SU-DHL-6 (cell line): ENCODE results near the gene KRT9.

Source experiments
- H2AFZ ChIP-seq: fragments of 200-600 bp; sonication (generic); 2 replicates; pipeline ENCODE4 v1.6.1; 2014; ENCODE audit warnings: low read depth, mild to moderate bottlenecking, moderate library complexity, mixed read lengths, antibody characterized with exemption, low read length; ENCODE audit not compliant: severe bottlenecking
- H3F3A ChIP-seq: fragments of 200-600 bp; shearing (Covaris generic); 2 replicates; pipeline ENCODE4 v1.6.0; 2016; ENCODE audit warnings: antibody characterized with exemption, mild to moderate bottlenecking; ENCODE audit not compliant: insufficient read depth
- H3K27ac ChIP-seq: fragments of 200-600 bp; sonication (generic); 2 replicates; pipeline ENCODE4 v1.5.1; 2016; ENCODE audit warnings: low read depth, mild to moderate bottlenecking, low read length, moderate library complexity, mixed read lengths
- H3K27me3 ChIP-seq: fragments of 200-600 bp; sonication (generic), shearing (Covaris generic); 2 replicates; pipeline ENCODE4 v1.6.0; 2014; ENCODE audit warnings: mild to moderate bottlenecking, low read length
- H3K36me3 ChIP-seq: fragments of 200-600 bp; sonication (generic); 2 replicates; pipeline ENCODE4 v1.6.1; 2014; ENCODE audit warnings: mild to moderate bottlenecking, low read length, mixed read lengths
- H3K4me2 ChIP-seq: fragments of 300-600, 200-600 bp; shearing (Covaris generic), sonication (generic); 2 replicates; pipeline ENCODE4 v1.6.0; 2014; ENCODE audit warnings: low read length, low read depth, mild to moderate bottlenecking; ENCODE audit not compliant: poor library complexity, severe bottlenecking
- H3K4me3 ChIP-seq: fragments of 200-600 bp; sonication (generic); 2 replicates; pipeline ENCODE4 v1.5.1; 2014; ENCODE audit warnings: antibody characterized with exemption, low read length, mild to moderate bottlenecking, mixed read lengths; ENCODE audit not compliant: insufficient read depth, poor library complexity, severe bottlenecking
- H3K79me2 ChIP-seq: fragments of 200-600 bp; sonication (generic); 2 replicates; pipeline ENCODE4 v1.6.1; 2014; ENCODE audit warnings: mild to moderate bottlenecking, low read length, moderate library complexity; ENCODE audit not compliant: insufficient read depth
- H3K9ac ChIP-seq: fragments of 200-600 bp; sonication (generic); 2 replicates; pipeline ENCODE4 v1.7.0; 2014; ENCODE audit warnings: mild to moderate bottlenecking, low read length
- H3K9me2 ChIP-seq: fragments of 200-600 bp; sonication (generic); replicated peaks from 2 replicates; pipeline ENCODE4 v1.6.1; 2014; ENCODE audit warnings: low read length; ENCODE audit not compliant: insufficient read depth
- H3K9me3 ChIP-seq: fragments of 200-600 bp; sonication (generic); 2 replicates; pipeline ENCODE4 v1.6.1; 2014; ENCODE audit warnings: low read length, mixed read lengths; ENCODE audit not compliant: insufficient read depth
- H4K20me1 ChIP-seq: fragments of 200-600 bp; sonication (generic); 2 replicates; pipeline ENCODE4 v1.6.1; 2014; ENCODE audit warnings: low read depth, mild to moderate bottlenecking, antibody characterized with exemption, low read length, moderate library complexity, mixed read lengths
- CTCF ChIP-seq: fragments of 200-600 bp; sonication (generic); IDR thresholded peaks from one replicate; pipeline ENCODE4 v1.5.1; 2017; ENCODE audit warnings: antibody characterized with exemption, mild to moderate bottlenecking, low read length, moderate library complexity; ENCODE audit not compliant: insufficient read depth, poor library complexity, severe bottlenecking
- EZH2phosphoT487 ChIP-seq: fragments of 200-600 bp; sonication (generic), shearing (Covaris generic); conservative IDR thresholded peaks from 2 replicates; pipeline ENCODE4 v1.6.1; 2018; ENCODE audit warnings: mild to moderate bottlenecking, antibody characterized with exemption, low read length, moderate library complexity, mixed read lengths

KRT9 gene

GRCh38 chr17:41547378-41547841, 24.4 kb downstream of the KRT9 start:
- TF ChIP-seq EZH2phosphoT487: no peak
- no peak for TF ChIP-seq CTCF
- Histone ChIP-seq H3F3A (no peaks in the 10 kb centered on the region), H3K9ac (no peak overlapping the region), H4K20me1 (no peaks in the 10 kb centered on the region), H3K79me2 (no peaks in the 10 kb centered on the region), H3K9me2 (no peaks in the 10 kb centered on the region), H3K27me3 (no peaks in the 10 kb centered on the region), H2AFZ (no peak overlapping the region), H3K36me3 (no peaks in the 10 kb centered on the region), H3K9me3 (no peaks in the 10 kb centered on the region), H3K27ac (no peak overlapping the region), H3K4me3 (no peak overlapping the region), H3K4me2 (no peak overlapping the region)

- Histone ChIP-seq H3K9me2 (no peaks in the 10 kb centered on the region), H3K9me3 (no peaks in the 10 kb centered on the region), H3K27me3 (no peaks in the 10 kb centered on the region), H3K9ac (no peak overlapping the region), H3K36me3 (no peaks in the 10 kb centered on the region), H3F3A (no peaks in the 10 kb centered on the region), H3K4me2 (no peak overlapping the region), H4K20me1 (no peaks in the 10 kb centered on the region), H3K27ac (no peak overlapping the region), H3K4me3 (no peak overlapping the region), H2AFZ (no peak overlapping the region), H3K79me2 (no peaks in the 10 kb centered on the region)
- TF ChIP-seq CTCF (no peak), EZH2phosphoT487 (no peak)
These were observed 25.0 kb downstream of the KRT9 start for GRCh38 chr17:41546819-41547218.

GRCh38 chr17:41545829-41546410, 25.9 kb downstream of the KRT9 start:
- H3K79me2 ChIP-seq: no peaks in the 10 kb centered on the region
- H3K9ac ChIP-seq: no peak overlapping the region
- H3K9me2 ChIP-seq: no peaks in the 10 kb centered on the region
- no peaks in the 10 kb centered on the region for H3K36me3 ChIP-seq
- H3K27me3 ChIP-seq: no peaks in the 10 kb centered on the region
- no peaks in the 10 kb centered on the region for H3K9me3 ChIP-seq
- no peaks in the 10 kb centered on the region for H3F3A ChIP-seq
- no peak for TF ChIP-seq EZH2phosphoT487
- no peak for TF ChIP-seq CTCF
- no peak overlapping the region for H3K4me3 ChIP-seq
- no peaks in the 10 kb centered on the region for H4K20me1 ChIP-seq
- no peak overlapping the region for H3K4me2 ChIP-seq
- no peak overlapping the region for H2AFZ ChIP-seq
- H3K27ac ChIP-seq: no peak overlapping the region
